Ovary (tissue), 10 donors: ENCODE results near the gene SLC37A1. TPM values are rescaled to one million over a fixed set of nuclear protein-coding genes. Genes with fewer than 3 reads are reported as not detected.

Experiments used
- DNase-seq, 5 donors: peaks; one replicate each; pipeline ENCODE4 v3.0.0-alpha.2; 2019 to 2020
- H3K27ac ChIP-seq, 2 donors: fragments of 200-600 bp; one replicate each; pipeline versions ENCODE4 v1.5.1 to v1.8.0; 2019 to 2022
- H3K27me3 ChIP-seq: fragments of 200-600 bp; one replicate; pipeline ENCODE4 v1.8.0; 2022
- H3K36me3 ChIP-seq: fragments of 200-600 bp; sonication (generic); one replicate; pipeline ENCODE4 v1.5.1; 2019
- H3K4me1 ChIP-seq: one replicate; pipeline ENCODE4 v1.8.1; 2013; ENCODE audit warnings: mild to moderate bottlenecking, moderate library complexity; ENCODE audit not compliant: insufficient read depth
- H3K4me3 ChIP-seq: fragments of 200-600 bp; sonication (generic); one replicate; pipeline ENCODE4 v1.5.1; 2017
- H3K9me3 ChIP-seq, 2 donors: fragments of 200-600 bp in 1 of 2; sonication (generic) in 1 of 2; one replicate each; pipeline versions ENCODE4 v1.5.1 to v1.8.1; 2013 to 2019; ENCODE audit warnings: mild to moderate bottlenecking in 1 of 2, moderate library complexity in 1 of 2
- EP300 ChIP-seq: sonication (generic); formaldehyde crosslinking; IDR thresholded peaks from one replicate; pipeline ENCODE4 v1.6.1; 2017; ENCODE audit warnings: antibody characterized with exemption
- POLR2A ChIP-seq: fragments of 450-650 bp; IDR thresholded peaks from one replicate; pipeline ENCODE4 v1.6.1; 2017; ENCODE audit warnings: antibody characterized with exemption, mild to moderate bottlenecking, moderate library complexity
- WGBS, 3 donors: extraction: QIAGEN DNeasy Blood & Tissue Kit in 1 of 3; methylation state at CpG; one replicate each; pipeline versions ENCODE4 v1.1.5 to v1.1.7; 2013 to 2017; 5-methylcytosine and 5-hydroxymethylcytosine counted together
- intact Hi-C, 4 donors: fragments of 100-400 bp; cut with DNase I; formaldehyde crosslinking; loops; one replicate each; pipeline versions ENCODE4 v1.11.0 to v1.15.1; 2022 to 2023
- long read RNA-seq, 3 donors: library from polyadenylated mRNA in 2 of 3; unstranded in 2 of 3; transcript quantifications; one replicate each; pipeline ENCODE4 v2.0.0 and lab custom pipeline, GENCODE V29; 2021 to 2026
- polyA plus RNA-seq, 2 donors: library from polyadenylated mRNA; stranded (reverse); fragments of 200-250 nt in 1 of 2; fragments of 350-450 nt in 1 of 2; fragmentation: Illumina TruSeq in 1 of 2; extraction: RNeasy Lipid Tissue Mini Kit (QIAGEN cat#74804) in 1 of 2; gene quantifications; one replicate each; pipeline ENCODE4 v1.2.3, GENCODE V29; 2013 to 2014
- total RNA-seq, 7 donors: library from RNA; depleted of rRNA in 2 of 7; stranded (reverse); fragments of >200 nt in 2 of 7; fragmentation: NEBNext Ultra II Directional in 3 of 7; extraction: Animal tissue kit (Norgen Biotek cat#: 25700) in 3 of 7; gene quantifications; one replicate each; pipeline versions ENCODE4 v1.1.0 to v1.2.4, GENCODE V29; 2016 to 2023
- TF ChIP-seq, protein P1 (sequence below), 3 donors: fragments of 450-650 bp in 2 of 3; fragments of 200-600 bp in 1 of 3; IDR thresholded peaks; one replicate each; pipeline versions ENCODE4 v1.5.1 to v1.8.0; 2016 to 2022; ENCODE audit warnings: antibody characterized with exemption in 3 of 3, mild to moderate bottlenecking in 1 of 3
- donor health status: DM: no; HTN: no; CAD: no; lungs with moderate emphysema.
- donor health status: DM: no; HTN: no; CAD: no.
- donor health status: Bipolar disorder and iron deficiency.
- donor health status: DM: yes; HTN: yes; CAD: no.
- donor health status: DM: no; HTN: no; CAD: no.
- donor health status: DM: yes; HTN: yes; CAD: no.

Gene SLC37A1
- total RNA-seq (1 to 10 TPM; 5.6 to 10.0 (median 8.0) TPM), polyA plus RNA-seq (1 to 10 TPM; 5.1 to 6.0 TPM)
- long read RNA-seq, donor 1, partial matches to known transcripts: 5 of 28 reads
- long read RNA-seq, donor 1, other reads (novel, unspliced or antisense): 22 of 28 reads
- long read RNA-seq, donor 2: 0 reads
- long read RNA-seq, donor 3, partial matches to known transcripts: 3 of 27 reads
- long read RNA-seq, donor 3, other reads (novel, unspliced or antisense): 20 of 27 reads

GRCh38 chr21:42513151-42513984 is at the start of gene SLC37A1:
Gene SLC37A1 (plus strand): TSS chr21:42513852. CDS start chr21:42518455, 4,603 bp downstream.
- TF ChIP-seq POLR2A (no peak), EP300 (no peak)
- TF ChIP-seq, protein P1, sequence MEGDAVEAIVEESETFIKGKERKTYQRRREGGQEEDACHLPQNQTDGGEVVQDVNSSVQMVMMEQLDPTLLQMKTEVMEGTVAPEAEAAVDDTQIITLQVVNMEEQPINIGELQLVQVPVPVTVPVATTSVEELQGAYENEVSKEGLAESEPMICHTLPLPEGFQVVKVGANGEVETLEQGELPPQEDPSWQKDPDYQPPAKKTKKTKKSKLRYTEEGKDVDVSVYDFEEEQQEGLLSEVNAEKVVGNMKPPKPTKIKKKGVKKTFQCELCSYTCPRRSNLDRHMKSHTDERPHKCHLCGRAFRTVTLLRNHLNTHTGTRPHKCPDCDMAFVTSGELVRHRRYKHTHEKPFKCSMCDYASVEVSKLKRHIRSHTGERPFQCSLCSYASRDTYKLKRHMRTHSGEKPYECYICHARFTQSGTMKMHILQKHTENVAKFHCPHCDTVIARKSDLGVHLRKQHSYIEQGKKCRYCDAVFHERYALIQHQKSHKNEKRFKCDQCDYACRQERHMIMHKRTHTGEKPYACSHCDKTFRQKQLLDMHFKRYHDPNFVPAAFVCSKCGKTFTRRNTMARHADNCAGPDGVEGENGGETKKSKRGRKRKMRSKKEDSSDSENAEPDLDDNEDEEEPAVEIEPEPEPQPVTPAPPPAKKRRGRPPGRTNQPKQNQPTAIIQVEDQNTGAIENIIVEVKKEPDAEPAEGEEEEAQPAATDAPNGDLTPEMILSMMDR (IDR thresholded peaks at IDR 0.05): no peak
- intact Hi-C loops: no loop called here
- H3K4me3 ChIP-seq: peak within 1 kb of the TSS; percentile 60
- no peaks in the 10 kb centered on the region for H3K27me3 ChIP-seq
- peak in 3 of 5 donors; percentile 32 to 64 (median 49) for DNase-seq
- no peaks in the 10 kb centered on the region for H3K9me3 ChIP-seq
- WGBS, 3 donors: 14 to 26% (median 25%) methylated on average over 46 to 85 of the region's 88 CpGs
- peak within 1 kb of the TSS in 1 of 2 donors; percentile 72 for H3K27ac ChIP-seq
- no peaks in the 10 kb centered on the region for H3K36me3 ChIP-seq
- H3K4me1 ChIP-seq: peaks cover 4% of the 10 kb centered on the region

- intact Hi-C loops: no loop called here
- no peaks in the 10 kb centered on the region for H3K4me1 ChIP-seq
- H3K4me3 ChIP-seq: no peak overlapping the region
- no peaks in the 10 kb centered on the region for H3K27me3 ChIP-seq
- WGBS, 3 donors: 84 to 88% (median 84%) methylated on average over 17 of the region's 17 CpGs
- TF ChIP-seq, protein P1 (IDR thresholded peaks at IDR 0.05): no peak
- no peak for TF ChIP-seq POLR2A
- no peak for TF ChIP-seq EP300
- no peak overlapping the region for H3K27ac ChIP-seq
- no peaks in the 10 kb centered on the region for H3K36me3 ChIP-seq
- H3K9me3 ChIP-seq: no peaks in the 10 kb centered on the region
- no peak for DNase-seq
Measured at GRCh38 chr21:42463861-42464515, 49.7 kb upstream of the SLC37A1 start.

DNA sequence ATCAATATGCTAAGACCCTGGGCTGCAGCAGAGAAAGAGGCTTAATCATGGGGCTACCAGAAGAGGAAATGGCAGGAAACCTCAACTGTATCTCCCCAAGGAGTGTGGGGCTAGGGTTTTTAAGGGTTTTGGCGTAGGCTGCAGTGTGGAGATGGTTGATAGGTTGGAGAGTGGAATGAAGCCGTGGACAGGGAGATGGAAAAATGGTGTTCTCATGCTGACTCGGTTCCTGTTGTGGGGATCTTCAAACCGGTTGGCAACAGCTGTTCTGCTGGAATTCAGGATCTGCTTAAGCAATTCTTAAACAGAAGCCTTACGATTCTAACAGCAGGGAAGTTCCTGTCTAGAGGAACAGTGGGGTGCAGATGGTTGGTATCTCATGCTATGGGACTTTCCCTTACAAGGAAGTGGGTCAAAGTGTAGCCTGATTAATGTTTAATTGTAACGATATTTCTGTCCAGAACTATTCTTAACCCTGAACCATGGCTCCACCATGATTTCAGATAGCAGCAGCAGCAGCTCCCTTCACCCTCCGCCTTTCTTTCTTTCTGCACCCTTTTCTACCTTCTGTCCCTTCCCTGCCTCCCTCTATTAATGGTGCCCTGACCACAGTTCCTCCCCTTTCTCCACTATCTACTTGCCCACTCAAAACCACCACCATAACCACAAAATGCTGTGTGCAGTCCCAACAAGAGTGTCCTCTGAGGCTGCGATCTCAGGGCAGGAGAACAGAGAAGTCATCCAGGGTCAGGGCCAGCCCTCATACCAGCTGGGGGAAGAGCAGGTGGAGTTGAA is 48.4 kb upstream of the SLC37A1 start:
- WGBS, 3 donors: 29 to 40% (median 40%) methylated on average over 8 of the region's 8 CpGs
- Histone ChIP-seq H3K9me3 (no peaks in the 10 kb centered on the region), H3K4me1 (no peaks in the 10 kb centered on the region), H3K27ac (no peak overlapping the region), H3K4me3 (no peak overlapping the region), H3K36me3 (no peaks in the 10 kb centered on the region), H3K27me3 (no peaks in the 10 kb centered on the region)
- no peak for DNase-seq
- intact Hi-C loops: no loop called here
- TF ChIP-seq POLR2A: no peak
- TF ChIP-seq, protein P1 (IDR thresholded peaks at IDR 0.05): no peak
- no peak for TF ChIP-seq EP300

GRCh38 chr21:42465803-42466127 is 47.9 kb upstream of the SLC37A1 start:
- H3K27ac ChIP-seq: no peak overlapping the region
- H3K4me3 ChIP-seq: no peak overlapping the region
- H3K36me3 ChIP-seq: no peaks in the 10 kb centered on the region
- intact Hi-C loops: no loop called here
- no peaks in the 10 kb centered on the region for H3K4me1 ChIP-seq
- 89 to 94% (median 92%) methylated on average over 3 of the region's 3 CpGs for WGBS, 3 donors
- no peak for DNase-seq
- H3K27me3 ChIP-seq: no peaks in the 10 kb centered on the region
- H3K9me3 ChIP-seq: no peaks in the 10 kb centered on the region
- no peak for TF ChIP-seq POLR2A
- TF ChIP-seq EP300: no peak
- TF ChIP-seq, protein P1 (IDR thresholded peaks at IDR 0.05): no peak
